K562 (cell line): ENCODE measurements around the gene PRTFDC1. TPM values are rescaled to one million over a fixed set of nuclear protein-coding genes. Genes with fewer than 3 reads are reported as not detected.
A peak's percentile ranks its signal among the peaks of the same experiment; 100 is the strongest.

Experiments used
- BCL6 ChIP-seq: fragments of 250-450 bp; sonication (Bioruptor Pico); IDR thresholded peaks from 2 replicates; pipeline ENCODE4 v1.4.0; 2020
- BRD4 ChIP-seq: fragments of 200-600 bp; sonication (generic); IDR thresholded peaks from 2 replicates; pipeline ENCODE4 v1.6.1; 2017; ENCODE audit warnings: inconsistent platforms
- CHCHD3 ChIP-seq: fragments of 250-450 bp; sonication (Bioruptor Pico); IDR thresholded peaks from 2 replicates; pipeline ENCODE4 v2.1.2; 2022; ENCODE audit warnings: mild to moderate bottlenecking
- CXXC5 ChIP-seq: fragments of 250-450 bp; sonication (Bioruptor Pico); IDR thresholded peaks from 2 replicates; pipeline ENCODE4 v1.8.0; 2022; ENCODE audit warnings: inconsistent platforms, mild to moderate bottlenecking, moderate library complexity
- ETV5 ChIP-seq: sonication (generic); formaldehyde crosslinking; IDR thresholded peaks from 2 replicates; pipeline ENCODE4 v1.4.0; 2020; ENCODE audit warnings: low read depth, mild to moderate bottlenecking, missing genetic modification reagents
- EZH2 ChIP-seq: IDR thresholded peaks from 2 replicates; pipeline ENCODE4 v1.6.1; 2012; ENCODE audit warnings: low read depth, mild to moderate bottlenecking, inconsistent platforms, low read length, borderline replicate concordance
- GTF2F1 ChIP-seq: IDR thresholded peaks from 2 replicates; pipeline ENCODE4 v1.6.1; 2011; ENCODE audit warnings: low read depth, low read length, improper control_type of control experiment
- HNRNPUL1 ChIP-seq: fragments of 200-400 bp; formaldehyde crosslinking; IDR thresholded peaks from 2 replicates; pipeline ENCODE4 v1.6.1; 2017; ENCODE audit warnings: low read length
- MECOM ChIP-seq: fragments of 250-450 bp; sonication (Bioruptor Pico); IDR thresholded peaks from 2 replicates; pipeline ENCODE4 v1.8.0; 2022; ENCODE audit warnings: inconsistent platforms
- MEF2A ChIP-seq: IDR thresholded peaks from 2 replicates; pipeline ENCODE4 v1.6.1; 2011; ENCODE audit warnings: low read depth, mild to moderate bottlenecking, low read length, moderate library complexity; ENCODE audit not compliant: control insufficient read depth
- MTA2 ChIP-seq: fragments of 450-650 bp; IDR thresholded peaks from 2 replicates; pipeline ENCODE4 v1.6.1; 2016; ENCODE audit warnings: low read depth
- PHTF2 ChIP-seq: fragments of 250-450 bp; sonication (Bioruptor Pico); IDR thresholded peaks from 2 replicates; pipeline ENCODE4 v1.5.0; 2021; ENCODE audit warnings: mild to moderate bottlenecking
- RNF2 ChIP-seq: sonication (generic); IDR thresholded peaks from 2 replicates; pipeline ENCODE4 v1.6.1; 2016
- SNRNP70 ChIP-seq: fragments of 200-400 bp; formaldehyde crosslinking; optimal IDR thresholded peaks from 2 replicates; pipeline ENCODE3; 2017; ENCODE audit warnings: low read depth, low read length
- SRSF1 ChIP-seq: fragments of 200-400 bp; formaldehyde crosslinking; IDR thresholded peaks from 2 replicates; pipeline ENCODE4 v1.6.1; 2017; ENCODE audit warnings: mild to moderate bottlenecking, low read depth, low read length, moderate library complexity
- TARDBP ChIP-seq: fragments of 450-650 bp; IDR thresholded peaks from 2 replicates; pipeline ENCODE4 v1.6.1; 2016
- TEAD2 ChIP-seq: fragments of 450-650 bp; IDR thresholded peaks from 2 replicates; pipeline ENCODE4 v1.6.1; 2016; ENCODE audit warnings: missing genetic modification characterization, control low read depth, missing compliant biosample characterization
- ZNF3 ChIP-seq: fragments of 250-450 bp; sonication (Bioruptor Pico); IDR thresholded peaks from 2 replicates; pipeline ENCODE4 v1.5.0; 2021; ENCODE audit warnings: mild to moderate bottlenecking, moderate library complexity
- ZNF445 ChIP-seq: fragments of 250-450 bp; sonication (Bioruptor Pico); IDR thresholded peaks from 2 replicates; pipeline ENCODE4 v1.4.0; 2020; ENCODE audit warnings: low read depth, mild to moderate bottlenecking, moderate library complexity
- polyA plus RNA-seq, 8 experiments: library from polyadenylated mRNA; depleted of rRNA in 4 of 8; stranded (reverse) in 5 of 8; unstranded in 3 of 8; fragments of >200 nt; fragmentation: Nextera tagmentation in 2 of 8; fragmentation: Illumina TruSeq in 1 of 8; extraction: Ambion mirVana in 2 of 8; extraction: Trizol in 1 of 8; gene quantifications; 2 replicates each; pipeline versions ENCODE4 v1.2.1 to v1.2.3, GENCODE V29; 2011 to 2014; ENCODE audit warnings: inconsistent platforms in 1 of 8, missing spikeins in 1 of 8
- total RNA-seq, 7 experiments: library from RNA; depleted of rRNA in 6 of 7; stranded (reverse); fragments of >200 nt in 6 of 7; fragmentation: Illumina TruSeq in 2 of 7; extraction: Trizol in 2 of 7; gene quantifications; 2 replicates each; pipeline versions ENCODE4 v1.2.1 to v1.2.3, GENCODE V29; 2011 to 2021; ENCODE audit warnings: low replicate concordance in 1 of 7
- TF ChIP-seq, protein P1 (sequence below): fragments of 150-350 bp; IDR thresholded peaks from 2 replicates; pipeline ENCODE4 v1.6.1; 2014; ENCODE audit warnings: low read depth, mild to moderate bottlenecking, low read length, borderline replicate concordance
- TF ChIP-seq, protein P2 (sequence below): sonication (generic); formaldehyde crosslinking; IDR thresholded peaks from 2 replicates; pipeline ENCODE4 v1.5.0; 2020; ENCODE audit warnings: missing genetic modification reagents
- TF ChIP-seq, protein P3 (sequence below): sonication (generic); formaldehyde crosslinking; IDR thresholded peaks from 2 replicates; pipeline ENCODE4 v1.8.1; 2023; ENCODE audit warnings: mild to moderate bottlenecking, missing genetic modification reagents, moderate library complexity
- TF ChIP-seq, protein P4 (sequence below): fragments of 250-450 bp; sonication (Bioruptor Pico); IDR thresholded peaks from 2 replicates; pipeline ENCODE4 v1.5.0; 2021

The PRTFDC1 gene
- total and polyA plus RNA-seq, 9 of the 15 experiments (the other 6 are each of a cell fraction or from before 2014, with no cell fraction given): 7.0 to 27.6 (median 10.0) TPM

DNA sequence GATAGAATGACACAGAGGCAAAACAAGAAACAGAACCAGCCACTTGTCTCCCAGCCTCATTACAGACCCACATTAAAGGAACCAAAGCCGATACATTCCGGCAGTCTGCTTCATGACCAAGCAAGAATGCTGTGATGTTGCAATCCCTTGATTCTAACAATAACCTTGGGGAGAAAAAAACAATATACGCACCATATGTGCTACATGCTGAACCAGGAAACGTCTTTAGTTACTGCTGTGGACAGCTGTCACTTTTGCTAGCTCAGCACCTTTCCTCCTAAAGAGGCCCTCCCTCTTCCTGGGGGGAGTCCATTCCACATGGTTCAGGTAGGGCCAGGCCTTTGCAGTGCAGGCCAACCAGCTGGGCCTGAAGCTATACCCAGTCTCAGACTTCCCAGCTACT is 79.1 kb downstream of the PRTFDC1 start (continued):
- TF ChIP-seq TEAD2 (tag) (peak; percentile 80; the same call in 1 of the 2 replicates), MEF2A (no peak), EZH2 (no peak), SRSF1 (no peak), CXXC5 (CRISPR knock-in tag) (no peak), SNRNP70 (no peak), MTA2 (no peak), PHTF2 (CRISPR knock-in tag) (no peak), RNF2 (no peak), ZNF445 (CRISPR knock-in tag) (no peak), CHCHD3 (CRISPR knock-in tag) (no peak), BCL6 (no peak), TARDBP (no peak), ETV5 (CRISPR knock-in tag) (no peak), GTF2F1 (no peak), MECOM (CRISPR knock-in tag) (no peak), ZNF3 (no peak), BRD4 (no peak), HNRNPUL1 (no peak)
- TF ChIP-seq, protein P1, sequence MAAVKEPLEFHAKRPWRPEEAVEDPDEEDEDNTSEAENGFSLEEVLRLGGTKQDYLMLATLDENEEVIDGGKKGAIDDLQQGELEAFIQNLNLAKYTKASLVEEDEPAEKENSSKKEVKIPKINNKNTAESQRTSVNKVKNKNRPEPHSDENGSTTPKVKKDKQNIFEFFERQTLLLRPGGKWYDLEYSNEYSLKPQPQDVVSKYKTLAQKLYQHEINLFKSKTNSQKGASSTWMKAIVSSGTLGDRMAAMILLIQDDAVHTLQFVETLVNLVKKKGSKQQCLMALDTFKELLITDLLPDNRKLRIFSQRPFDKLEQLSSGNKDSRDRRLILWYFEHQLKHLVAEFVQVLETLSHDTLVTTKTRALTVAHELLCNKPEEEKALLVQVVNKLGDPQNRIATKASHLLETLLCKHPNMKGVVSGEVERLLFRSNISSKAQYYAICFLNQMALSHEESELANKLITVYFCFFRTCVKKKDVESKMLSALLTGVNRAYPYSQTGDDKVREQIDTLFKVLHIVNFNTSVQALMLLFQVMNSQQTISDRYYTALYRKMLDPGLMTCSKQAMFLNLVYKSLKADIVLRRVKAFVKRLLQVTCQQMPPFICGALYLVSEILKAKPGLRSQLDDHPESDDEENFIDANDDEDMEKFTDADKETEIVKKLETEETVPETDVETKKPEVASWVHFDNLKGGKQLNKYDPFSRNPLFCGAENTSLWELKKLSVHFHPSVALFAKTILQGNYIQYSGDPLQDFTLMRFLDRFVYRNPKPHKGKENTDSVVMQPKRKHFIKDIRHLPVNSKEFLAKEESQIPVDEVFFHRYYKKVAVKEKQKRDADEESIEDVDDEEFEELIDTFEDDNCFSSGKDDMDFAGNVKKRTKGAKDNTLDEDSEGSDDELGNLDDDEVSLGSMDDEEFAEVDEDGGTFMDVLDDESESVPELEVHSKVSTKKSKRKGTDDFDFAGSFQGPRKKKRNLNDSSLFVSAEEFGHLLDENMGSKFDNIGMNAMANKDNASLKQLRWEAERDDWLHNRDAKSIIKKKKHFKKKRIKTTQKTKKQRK: no peak
- TF ChIP-seq, protein P2, sequence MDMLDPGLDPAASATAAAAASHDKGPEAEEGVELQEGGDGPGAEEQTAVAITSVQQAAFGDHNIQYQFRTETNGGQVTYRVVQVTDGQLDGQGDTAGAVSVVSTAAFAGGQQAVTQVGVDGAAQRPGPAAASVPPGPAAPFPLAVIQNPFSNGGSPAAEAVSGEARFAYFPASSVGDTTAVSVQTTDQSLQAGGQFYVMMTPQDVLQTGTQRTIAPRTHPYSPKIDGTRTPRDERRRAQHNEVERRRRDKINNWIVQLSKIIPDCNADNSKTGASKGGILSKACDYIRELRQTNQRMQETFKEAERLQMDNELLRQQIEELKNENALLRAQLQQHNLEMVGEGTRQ (CRISPR knock-in tag): no peak
- TF ChIP-seq, protein P3, sequence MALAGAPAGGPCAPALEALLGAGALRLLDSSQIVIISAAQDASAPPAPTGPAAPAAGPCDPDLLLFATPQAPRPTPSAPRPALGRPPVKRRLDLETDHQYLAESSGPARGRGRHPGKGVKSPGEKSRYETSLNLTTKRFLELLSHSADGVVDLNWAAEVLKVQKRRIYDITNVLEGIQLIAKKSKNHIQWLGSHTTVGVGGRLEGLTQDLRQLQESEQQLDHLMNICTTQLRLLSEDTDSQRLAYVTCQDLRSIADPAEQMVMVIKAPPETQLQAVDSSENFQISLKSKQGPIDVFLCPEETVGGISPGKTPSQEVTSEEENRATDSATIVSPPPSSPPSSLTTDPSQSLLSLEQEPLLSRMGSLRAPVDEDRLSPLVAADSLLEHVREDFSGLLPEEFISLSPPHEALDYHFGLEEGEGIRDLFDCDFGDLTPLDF: no peak
- TF ChIP-seq, protein P4, sequence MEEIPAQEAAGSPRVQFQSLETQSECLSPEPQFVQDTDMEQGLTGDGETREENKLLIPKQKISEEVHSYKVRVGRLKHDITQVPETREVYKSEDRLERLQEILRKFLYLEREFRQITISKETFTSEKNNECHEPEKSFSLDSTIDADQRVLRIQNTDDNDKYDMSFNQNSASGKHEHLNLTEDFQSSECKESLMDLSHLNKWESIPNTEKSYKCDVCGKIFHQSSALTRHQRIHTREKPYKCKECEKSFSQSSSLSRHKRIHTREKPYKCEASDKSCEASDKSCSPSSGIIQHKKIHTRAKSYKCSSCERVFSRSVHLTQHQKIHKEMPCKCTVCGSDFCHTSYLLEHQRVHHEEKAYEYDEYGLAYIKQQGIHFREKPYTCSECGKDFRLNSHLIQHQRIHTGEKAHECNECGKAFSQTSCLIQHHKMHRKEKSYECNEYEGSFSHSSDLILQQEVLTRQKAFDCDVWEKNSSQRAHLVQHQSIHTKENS (CRISPR knock-in tag): no peak
